ENCODE measurements around the gene ADAMTS17. TPM values are rescaled to one million over a fixed set of nuclear protein-coding genes. Genes with fewer than 3 reads are reported as not detected.

ADAMTS17 gene
- total and polyA plus RNA-seq, 7 donors, result 4.4 to 93.0 (median 7.2) TPM

DNA sequence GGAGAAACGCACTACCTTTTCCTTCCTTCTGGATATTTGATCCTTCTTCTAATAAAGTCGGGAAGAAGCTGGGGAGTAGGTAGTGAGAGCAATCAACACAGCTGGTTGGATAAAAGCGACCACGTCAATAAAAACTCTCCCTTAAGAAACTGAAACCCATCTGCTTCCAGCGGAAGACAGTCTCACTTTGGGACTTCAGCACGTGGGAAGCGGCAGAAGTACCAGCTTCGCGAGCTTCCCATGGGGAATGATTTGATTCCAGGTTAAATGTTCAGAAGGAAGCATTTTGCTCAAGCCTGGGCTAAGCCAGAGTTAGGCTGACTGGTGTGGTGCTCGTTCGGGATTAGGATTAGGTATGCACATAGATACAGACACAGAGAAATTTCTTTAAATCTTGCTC, 346.2 kb downstream of the ADAMTS17 start:
- intact Hi-C loops (cut with DNase I), result no loop called here
- no peak for ATAC-seq
- no peak for DNase-seq
- Histone ChIP-seq H3K27ac (no peak overlapping the region), H3K27me3 (ENCODE audit: insufficient read depth in 3 of 3, low read length in 2 of 3) (no peaks in the 10 kb centered on the region), H3K9me3 (no peaks in the 10 kb centered on the region), H3K4me3 (no peak overlapping the region), H3K36me3 (ENCODE audit: insufficient read depth in 1 of 2, low read depth in 1 of 2) (peaks cover 0 to 11% of the 10 kb centered on the region in 2 donors), H3K4me1 (no peaks in the 10 kb centered on the region)
- TF ChIP-seq, protein P1, sequence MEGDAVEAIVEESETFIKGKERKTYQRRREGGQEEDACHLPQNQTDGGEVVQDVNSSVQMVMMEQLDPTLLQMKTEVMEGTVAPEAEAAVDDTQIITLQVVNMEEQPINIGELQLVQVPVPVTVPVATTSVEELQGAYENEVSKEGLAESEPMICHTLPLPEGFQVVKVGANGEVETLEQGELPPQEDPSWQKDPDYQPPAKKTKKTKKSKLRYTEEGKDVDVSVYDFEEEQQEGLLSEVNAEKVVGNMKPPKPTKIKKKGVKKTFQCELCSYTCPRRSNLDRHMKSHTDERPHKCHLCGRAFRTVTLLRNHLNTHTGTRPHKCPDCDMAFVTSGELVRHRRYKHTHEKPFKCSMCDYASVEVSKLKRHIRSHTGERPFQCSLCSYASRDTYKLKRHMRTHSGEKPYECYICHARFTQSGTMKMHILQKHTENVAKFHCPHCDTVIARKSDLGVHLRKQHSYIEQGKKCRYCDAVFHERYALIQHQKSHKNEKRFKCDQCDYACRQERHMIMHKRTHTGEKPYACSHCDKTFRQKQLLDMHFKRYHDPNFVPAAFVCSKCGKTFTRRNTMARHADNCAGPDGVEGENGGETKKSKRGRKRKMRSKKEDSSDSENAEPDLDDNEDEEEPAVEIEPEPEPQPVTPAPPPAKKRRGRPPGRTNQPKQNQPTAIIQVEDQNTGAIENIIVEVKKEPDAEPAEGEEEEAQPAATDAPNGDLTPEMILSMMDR (IDR thresholded peaks at IDR 0.05), result no peak
- 65 to 70% (median 69%) methylated on average over 11 of the region's 11 CpGs for WGBS, 3 donors

DNA sequence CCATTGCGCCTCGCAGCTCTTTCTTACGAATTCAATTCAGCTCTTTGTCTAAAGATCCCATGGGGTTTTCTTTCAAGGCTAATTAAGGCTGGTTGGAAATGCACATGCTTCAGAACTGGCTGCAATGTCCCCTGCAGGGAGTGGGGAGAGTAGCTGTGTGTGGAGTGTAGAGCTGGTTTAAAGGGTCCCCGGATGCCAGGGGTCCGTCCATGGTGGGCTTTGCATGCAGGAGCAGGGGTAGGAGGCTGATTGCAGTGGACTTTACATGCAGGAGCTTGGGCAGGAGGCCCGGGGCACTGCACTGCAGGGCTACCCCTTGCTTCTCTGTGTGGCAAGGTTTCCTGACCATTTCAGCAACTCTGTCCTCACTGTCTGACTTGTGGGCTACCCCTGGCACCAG, 346.9 kb downstream of the ADAMTS17 start:
- TF ChIP-seq, protein P1 (IDR thresholded peaks at IDR 0.05), result no peak
- no peak for ATAC-seq
- no peak for DNase-seq
- Histone ChIP-seq H3K27ac (no peak overlapping the region), H3K9me3 (no peaks in the 10 kb centered on the region), H3K4me1 (no peaks in the 10 kb centered on the region), H3K27me3 (ENCODE audit: insufficient read depth in 3 of 3, low read length in 2 of 3) (no peaks in the 10 kb centered on the region), H3K36me3 (ENCODE audit: insufficient read depth in 1 of 2, low read depth in 1 of 2) (peaks cover 0 to 11% of the 10 kb centered on the region in 2 donors), H3K4me3 (no peak overlapping the region)
- WGBS, 3 donors, result 62 to 70% (median 66%) methylated on average over 6 of the region's 6 CpGs
- intact Hi-C loops (cut with DNase I), result no loop called here

DNA sequence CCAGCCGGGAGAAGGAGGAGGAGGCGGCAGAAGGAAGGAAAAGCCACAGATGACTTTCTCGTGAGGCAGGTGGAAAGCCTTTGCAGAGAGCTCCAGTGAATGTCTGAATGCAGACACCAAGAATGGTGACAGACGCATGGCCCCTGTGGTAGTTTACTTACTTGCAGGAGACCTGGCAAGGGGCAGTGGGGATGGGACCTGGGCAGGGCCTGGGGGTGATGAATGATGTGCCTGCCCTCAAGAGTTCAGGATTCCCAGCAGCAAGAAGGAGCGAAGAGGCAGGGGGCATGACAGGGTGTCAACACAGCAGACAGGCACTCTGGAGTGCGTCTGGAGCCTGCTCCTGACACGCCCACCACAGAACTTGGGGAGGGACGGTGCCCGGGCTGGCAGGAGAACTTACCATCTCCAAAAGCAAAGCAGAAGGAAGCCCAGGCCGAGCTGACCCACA, 348.1 kb downstream of the ADAMTS17 start:
- H3K4me3 ChIP-seq, result no peak overlapping the region
- WGBS, 3 donors, result 86 to 88% (median 88%) methylated on average over 10 of the region's 10 CpGs
- no peaks in the 10 kb centered on the region for H3K27me3 ChIP-seq (ENCODE audit: insufficient read depth in 3 of 3, low read length in 2 of 3)
- intact Hi-C loops (cut with DNase I), result no loop called here
- TF ChIP-seq, protein P1 (IDR thresholded peaks at IDR 0.05), result no peak
- peaks cover 0 to 11% of the 10 kb centered on the region in 2 donors for H3K36me3 ChIP-seq (ENCODE audit: insufficient read depth in 1 of 2, low read depth in 1 of 2)
- peak in 1 of 2 donors; percentile 15 for DNase-seq
- no peak overlapping the region for H3K27ac ChIP-seq
- no peaks in the 10 kb centered on the region for H3K4me1 ChIP-seq
- no peak for ATAC-seq
- no peaks in the 10 kb centered on the region for H3K9me3 ChIP-seq

DNA sequence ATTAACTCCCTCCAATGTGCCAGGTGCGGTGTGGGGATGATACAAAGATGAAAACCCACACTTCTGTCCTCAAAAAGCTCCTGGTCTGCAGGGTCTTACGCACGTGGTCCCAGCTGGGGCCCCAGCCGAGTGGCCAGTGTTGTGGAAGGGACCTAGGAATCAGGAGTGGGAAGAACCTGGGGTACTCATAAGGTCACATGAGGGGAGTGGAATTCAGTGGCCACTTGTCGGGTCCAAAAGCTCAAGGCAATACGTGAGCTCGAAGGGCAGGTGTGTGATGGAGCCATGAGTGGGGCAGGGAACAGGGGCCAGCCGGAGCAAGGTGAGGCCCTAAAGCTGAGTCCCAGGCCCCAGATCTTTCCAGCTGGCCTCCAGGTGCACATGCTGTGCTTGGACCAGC, 348.5 kb downstream of the ADAMTS17 start:
- H3K27me3 ChIP-seq (ENCODE audit: insufficient read depth in 3 of 3, low read length in 2 of 3), result no peaks in the 10 kb centered on the region
- no peaks in the 10 kb centered on the region for H3K4me1 ChIP-seq
- intact Hi-C loops (cut with DNase I), result no loop called here
- ATAC-seq (peak in 1 of 4 donors; percentile 27), DNase-seq (no peak)
- H3K27ac ChIP-seq, result no peak overlapping the region
- no peak overlapping the region for H3K4me3 ChIP-seq
- peaks cover 0 to 11% of the 10 kb centered on the region in 2 donors for H3K36me3 ChIP-seq (ENCODE audit: insufficient read depth in 1 of 2, low read depth in 1 of 2)
- TF ChIP-seq, protein P1 (IDR thresholded peaks at IDR 0.05), result no peak
- no peaks in the 10 kb centered on the region for H3K9me3 ChIP-seq
- 93 to 96% (median 95%) methylated on average over 8 of the region's 8 CpGs for WGBS, 3 donors

DNA sequence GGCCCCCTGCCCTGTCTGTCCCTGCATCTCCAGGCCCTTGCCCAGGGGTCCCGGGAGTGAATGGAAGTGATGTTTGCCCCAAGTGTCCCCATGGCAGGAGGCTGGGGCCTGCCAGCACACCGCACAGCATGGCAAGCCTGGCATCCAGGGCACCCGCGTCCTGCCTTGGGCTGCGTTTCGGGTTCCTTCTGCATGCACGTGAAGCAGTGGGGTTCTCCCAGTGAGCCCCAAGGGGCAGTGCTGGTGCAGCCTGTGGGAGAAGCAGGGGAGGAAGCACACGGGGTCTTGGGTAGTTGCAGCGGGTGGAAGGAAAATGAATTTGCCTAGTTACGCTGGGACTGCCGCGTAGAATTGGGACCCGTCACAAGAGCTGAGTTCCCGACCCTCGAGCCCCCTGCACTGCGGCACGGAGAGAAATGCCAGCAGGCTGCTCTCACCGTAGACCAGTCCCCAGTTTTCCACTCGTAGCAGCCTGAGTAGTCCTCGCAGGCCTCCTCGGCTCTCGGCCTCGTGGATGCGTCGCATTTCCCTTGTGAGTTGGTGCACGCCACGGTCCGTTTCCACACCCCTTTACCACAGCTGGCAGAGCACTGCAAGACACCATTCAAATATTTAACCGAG, 349.1 kb downstream of the ADAMTS17 start:
- H3K9me3 ChIP-seq, result no peaks in the 10 kb centered on the region
- TF ChIP-seq, protein P1 (IDR thresholded peaks at IDR 0.05), result no peak
- intact Hi-C loops (cut with DNase I), result no loop called here
- no peak overlapping the region for H3K4me3 ChIP-seq
- peak in 1 of 2 donors; percentile 33 for DNase-seq
- no peak overlapping the region for H3K27ac ChIP-seq
- no peaks in the 10 kb centered on the region for H3K4me1 ChIP-seq
- H3K27me3 ChIP-seq (ENCODE audit: insufficient read depth in 3 of 3, low read length in 2 of 3), result no peaks in the 10 kb centered on the region
- 86 to 91% (median 91%) methylated on average over 29 of the region's 29 CpGs for WGBS, 3 donors
- no peak for ATAC-seq
- peaks cover 0 to 11% of the 10 kb centered on the region in 2 donors for H3K36me3 ChIP-seq (ENCODE audit: insufficient read depth in 1 of 2, low read depth in 1 of 2)

Data from psoas muscle (tissue), 8 donors.